Stomach (tissue), 9 donors: ENCODE measurements around the gene STRN4. TPM values are rescaled to one million over a fixed set of nuclear protein-coding genes. Genes with fewer than 3 reads are reported as not detected.

Experiments
- DNase-seq, 2 donors: peaks; one replicate each; pipeline versions ENCODE4 v3.0.0 to v3.0.0-alpha.2; 2013 to 2019
- H3K27ac ChIP-seq, 5 donors: fragments of 200-600 bp in 4 of 5; sonication (generic) in 4 of 5; one replicate each; pipeline ENCODE4 v1.5.1; 2013 to 2019; ENCODE audit warnings: mild to moderate bottlenecking in 1 of 5, moderate library complexity in 1 of 5
- H3K27me3 ChIP-seq, 3 donors: fragments of 200-600 bp; sonication (generic); one replicate each; pipeline ENCODE4 v1.5.1; 2017 to 2019; ENCODE audit warnings: mixed run types in 1 of 3
- H3K36me3 ChIP-seq, 4 donors: fragments of 200-600 bp; sonication (generic); 1 replicate in 3 of 4; 2 replicates in 1 of 4; pipeline ENCODE4 v1.5.1; 2016 to 2019
- H3K4me1 ChIP-seq, 4 donors: fragments of 200-600 bp; sonication (generic); one replicate each; pipeline ENCODE4 v1.5.1; 2016 to 2019
- H3K4me3 ChIP-seq, 4 donors: fragments of 200-600 bp; sonication (generic) in 3 of 4; one replicate each; pipeline ENCODE4 v1.5.1; 2016 to 2019; ENCODE audit warnings: mild to moderate bottlenecking in 1 of 4
- H3K9me3 ChIP-seq, 4 donors: fragments of 200-600 bp; sonication (generic); one replicate each; pipeline ENCODE4 v1.5.1; 2016 to 2019
- EP300 ChIP-seq: sonication (generic); formaldehyde crosslinking; IDR thresholded peaks from one replicate; pipeline ENCODE4 v1.6.1; 2017; ENCODE audit warnings: antibody characterized with exemption
- POLR2A ChIP-seq, 4 donors: fragments of 450-650 bp; IDR thresholded peaks; one replicate each; pipeline ENCODE4 v1.6.1; 2016; ENCODE audit warnings: antibody characterized with exemption in 4 of 4, control low read depth in 2 of 4, mild to moderate bottlenecking in 1 of 4, moderate library complexity in 1 of 4
- POLR2AphosphoS5 ChIP-seq, 3 donors: sonication (generic); formaldehyde crosslinking; IDR thresholded peaks; one replicate each; pipeline ENCODE4 v1.6.1; 2016; ENCODE audit warnings: antibody characterized with exemption in 3 of 3
- WGBS, 5 donors: extraction: QIAGEN DNeasy Blood & Tissue Kit in 3 of 5; methylation state at CpG; one replicate each; pipeline versions ENCODE4 v1.1.5 to v1.1.7; 2013 to 2018; 5-methylcytosine and 5-hydroxymethylcytosine counted together
- intact Hi-C: fragments of 100-400 bp; cut with DNase I; formaldehyde crosslinking; loops from one replicate; pipeline ENCODE4 v1.15.1; 2023; ENCODE audit warnings: low total_unique reads
- polyA plus RNA-seq, 3 donors: library from polyadenylated mRNA; stranded (reverse); fragments of 200-250 nt; gene quantifications; one replicate each; pipeline ENCODE4 v1.2.3, GENCODE V29; 2013
- total RNA-seq, 5 donors: library from RNA; depleted of rRNA; stranded (reverse); fragments of >200 nt; gene quantifications; one replicate each; pipeline versions ENCODE4 v1.1.0 to v1.2.3, GENCODE V29; 2014 to 2016
- TF ChIP-seq, protein P1 (sequence below), 7 experiments: fragments of 450-650 bp in 4 of 7; fragments of 200-600 bp in 3 of 7; sonication (generic) in 3 of 7; IDR thresholded peaks; one replicate each; pipeline ENCODE4 v1.5.1; 2016 to 2019; ENCODE audit warnings: antibody characterized with exemption in 7 of 7, control low read depth in 2 of 7, mild to moderate bottlenecking in 1 of 7
- donor health status: healthy with polysubstance abuse.
- donor health status: Bipolar disorder and iron deficiency.
- donor health status: healthy.

STRN4 gene
- total and polyA plus RNA-seq, 8 donors = 37.1 to 373 (median 62.1) TPM

DNA sequence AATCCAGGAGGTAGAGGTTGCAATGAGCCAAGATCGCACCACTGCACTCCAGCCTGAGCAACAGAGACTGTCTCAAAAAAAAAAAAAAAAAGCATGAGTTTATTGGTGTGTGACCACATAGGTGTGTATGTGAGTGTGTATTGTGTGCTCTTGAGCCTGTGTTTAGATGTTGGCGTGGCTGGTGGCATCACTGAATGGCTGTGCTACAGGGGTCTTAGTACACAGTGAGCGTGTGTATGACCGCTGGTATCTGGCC, 39.7 kb upstream of the STRN4 start:
- no peak for DNase-seq
- TF ChIP-seq POLR2A (IDR thresholded peaks at IDR 0.05) = no peak
- Histone ChIP-seq H3K27ac (peak overlapping the region; percentile 86 to 92 (median 89)), H3K4me3 (peak overlapping the region; percentile 63 to 83 (median 78)), H3K4me1 (peaks cover 23 to 66% (median 55%) of the 10 kb centered on the region in 4 donors), H3K9me3 (no peaks in the 10 kb centered on the region), H3K27me3 (no peaks in the 10 kb centered on the region), H3K36me3 (peaks cover 19 to 32% (median 29%) of the 10 kb centered on the region in 4 donors)
- WGBS, 5 donors = 20 to 50% (median 45%) methylated on average over 4 of the region's 4 CpGs
- intact Hi-C loops = no loop called here

DNA sequence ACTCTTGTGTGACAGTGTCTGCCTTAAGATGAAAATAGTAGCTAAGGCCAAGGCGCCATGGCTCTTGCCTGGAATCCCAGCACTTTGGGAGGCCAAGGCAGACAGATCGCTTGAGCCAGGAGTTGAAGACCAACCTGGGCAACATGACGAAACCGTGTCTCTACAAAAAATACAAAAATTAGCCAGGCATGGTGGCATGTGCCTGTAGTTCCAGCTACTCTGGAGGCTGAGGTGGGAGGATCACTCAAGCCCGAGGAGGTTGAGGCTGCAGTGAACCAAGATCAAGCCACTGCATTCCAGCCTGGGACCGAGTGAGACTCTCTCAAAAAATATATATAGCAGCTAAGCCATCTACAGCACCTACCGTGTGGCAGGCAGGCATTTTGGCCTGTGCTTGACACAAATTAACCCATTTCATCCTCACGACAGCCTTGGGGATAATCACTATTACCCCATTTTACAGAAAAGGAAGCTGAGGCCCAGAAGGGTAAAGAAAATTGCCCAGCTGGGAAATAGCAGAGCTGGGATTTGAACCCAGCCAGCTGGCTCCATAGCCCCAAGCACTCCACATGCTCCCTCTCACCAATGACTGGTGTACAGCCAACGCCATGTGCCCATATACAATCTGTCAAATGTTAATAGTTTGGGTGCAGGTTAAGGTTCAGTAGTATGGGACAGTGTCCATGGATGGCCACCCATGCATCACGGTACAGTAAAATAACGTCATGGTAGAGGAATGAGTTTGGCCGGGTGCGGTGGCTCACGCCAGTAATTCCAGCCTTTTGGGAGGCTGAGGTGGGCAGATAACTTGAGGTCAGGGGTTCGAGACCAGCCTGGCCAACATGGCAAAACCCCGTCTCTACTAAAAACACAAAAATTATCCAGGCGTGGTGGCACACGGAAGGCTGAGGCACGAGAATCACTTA, 39.1 kb upstream of the STRN4 start:
- Histone ChIP-seq H3K36me3 (peaks cover 25 to 38% (median 35%) of the 10 kb centered on the region in 4 donors), H3K27me3 (no peaks in the 10 kb centered on the region), H3K27ac (peak overlapping the region; percentile 86 to 92 (median 89)), H3K4me1 (peaks cover 23 to 66% (median 55%) of the 10 kb centered on the region in 4 donors), H3K9me3 (no peaks in the 10 kb centered on the region), H3K4me3 (peak overlapping the region; percentile 63 to 83 (median 78))
- no peak for DNase-seq
- intact Hi-C loops = no loop called here
- 45 to 61% (median 52%) methylated on average over 19 of the region's 19 CpGs for WGBS, 5 donors
- TF ChIP-seq POLR2A (IDR thresholded peaks at IDR 0.05) (no peak), POLR2AphosphoS5 (IDR thresholded peaks at IDR 0.05) (no peak), EP300 (no peak)
- TF ChIP-seq, protein P1, sequence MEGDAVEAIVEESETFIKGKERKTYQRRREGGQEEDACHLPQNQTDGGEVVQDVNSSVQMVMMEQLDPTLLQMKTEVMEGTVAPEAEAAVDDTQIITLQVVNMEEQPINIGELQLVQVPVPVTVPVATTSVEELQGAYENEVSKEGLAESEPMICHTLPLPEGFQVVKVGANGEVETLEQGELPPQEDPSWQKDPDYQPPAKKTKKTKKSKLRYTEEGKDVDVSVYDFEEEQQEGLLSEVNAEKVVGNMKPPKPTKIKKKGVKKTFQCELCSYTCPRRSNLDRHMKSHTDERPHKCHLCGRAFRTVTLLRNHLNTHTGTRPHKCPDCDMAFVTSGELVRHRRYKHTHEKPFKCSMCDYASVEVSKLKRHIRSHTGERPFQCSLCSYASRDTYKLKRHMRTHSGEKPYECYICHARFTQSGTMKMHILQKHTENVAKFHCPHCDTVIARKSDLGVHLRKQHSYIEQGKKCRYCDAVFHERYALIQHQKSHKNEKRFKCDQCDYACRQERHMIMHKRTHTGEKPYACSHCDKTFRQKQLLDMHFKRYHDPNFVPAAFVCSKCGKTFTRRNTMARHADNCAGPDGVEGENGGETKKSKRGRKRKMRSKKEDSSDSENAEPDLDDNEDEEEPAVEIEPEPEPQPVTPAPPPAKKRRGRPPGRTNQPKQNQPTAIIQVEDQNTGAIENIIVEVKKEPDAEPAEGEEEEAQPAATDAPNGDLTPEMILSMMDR (IDR thresholded peaks at IDR 0.05) = no peak

DNA sequence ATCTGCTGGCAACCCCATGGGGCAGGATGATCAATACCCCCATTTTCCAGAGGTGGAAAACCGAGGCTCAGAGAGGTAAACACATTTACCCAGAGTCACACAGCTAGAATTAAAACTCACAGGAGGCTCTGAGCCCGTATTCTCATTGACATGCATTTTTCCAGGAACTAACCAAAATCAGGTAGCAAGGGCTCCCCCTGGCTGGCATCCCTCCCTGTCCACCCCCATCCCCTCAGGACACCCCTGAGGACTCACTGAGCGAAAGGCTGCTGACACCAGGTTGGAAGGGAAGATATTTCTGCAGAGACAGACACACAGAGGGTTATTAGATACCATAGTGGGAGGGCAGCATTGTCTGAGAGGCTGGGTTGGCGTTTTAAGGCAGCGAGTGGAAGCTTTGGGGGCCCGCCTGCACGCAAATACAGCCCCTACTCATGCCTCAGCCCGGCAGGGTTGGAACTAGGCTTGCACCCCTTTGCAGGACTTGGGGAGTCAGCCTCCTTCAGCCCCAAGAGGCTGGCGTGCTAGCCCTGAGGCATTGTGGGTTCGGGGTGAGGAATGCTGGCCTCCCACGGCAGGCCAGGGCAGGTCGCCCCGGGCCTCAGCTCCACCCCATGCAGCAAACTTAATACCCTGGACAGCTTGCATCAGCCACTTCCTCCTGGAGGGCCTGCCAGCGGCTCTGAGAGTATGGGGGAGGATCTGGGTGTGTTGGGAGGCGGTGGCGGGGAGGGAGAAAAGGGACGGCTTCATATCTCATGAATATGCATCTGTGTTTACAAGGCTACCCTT, 38.2 kb upstream of the STRN4 start:
- peak; percentile 84 to 85 for DNase-seq
- H3K27ac ChIP-seq = peak overlapping the region; percentile 86 to 92 (median 89)
- 15 to 30% (median 21%) methylated on average over 10 to 17 of the region's 17 CpGs for WGBS, 5 donors
- no peaks in the 10 kb centered on the region for H3K9me3 ChIP-seq
- peaks cover 27 to 46% (median 44%) of the 10 kb centered on the region in 4 donors for H3K36me3 ChIP-seq
- no peak for TF ChIP-seq EP300
- peak; percentile 10 to 66 (median 56) for TF ChIP-seq POLR2AphosphoS5 (IDR thresholded peaks at IDR 0.05)
- TF ChIP-seq, protein P1 (IDR thresholded peaks at IDR 0.05) = no peak
- no peak for TF ChIP-seq POLR2A (IDR thresholded peaks at IDR 0.05)
- H3K4me1 ChIP-seq = peaks cover 23 to 66% (median 55%) of the 10 kb centered on the region in 4 donors
- no peaks in the 10 kb centered on the region for H3K27me3 ChIP-seq
- intact Hi-C loops = no loop called here
- peak overlapping the region; percentile 63 to 83 (median 78) for H3K4me3 ChIP-seq

DNA sequence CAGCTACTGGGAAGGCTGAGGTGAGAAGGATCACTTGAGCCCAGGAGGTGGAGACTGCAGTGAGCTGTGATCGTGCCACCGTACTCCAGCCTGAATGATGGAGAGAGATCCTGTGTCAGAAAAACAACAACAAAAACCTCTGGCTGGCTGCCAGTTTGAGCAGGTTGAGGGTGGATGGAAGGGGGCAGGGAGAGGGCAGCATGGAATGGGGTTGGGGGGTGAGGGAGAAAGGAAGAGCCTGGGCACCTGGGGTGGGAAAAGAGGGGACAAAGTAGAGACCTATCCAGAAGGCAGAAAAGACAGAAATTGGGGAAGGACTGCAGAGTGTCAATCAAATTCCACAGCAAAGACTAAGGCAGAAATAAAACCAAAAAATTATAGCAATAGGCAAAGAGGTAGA, 37.4 kb upstream of the STRN4 start:
- TF ChIP-seq POLR2A (IDR thresholded peaks at IDR 0.05) = no peak
- TF ChIP-seq POLR2AphosphoS5 (IDR thresholded peaks at IDR 0.05) = no peak
- TF ChIP-seq, protein P1 (IDR thresholded peaks at IDR 0.05) = no peak
- TF ChIP-seq EP300 = no peak
- H3K36me3 ChIP-seq = peaks cover 32 to 54% (median 52%) of the 10 kb centered on the region in 4 donors
- intact Hi-C loops = no loop called here

More for the DNA sequence above, 37.4 kb upstream of the STRN4 start:
- WGBS, 5 donors = 59 to 85% (median 68%) methylated on average over 2 of the region's 2 CpGs
- H3K4me3 ChIP-seq = peak overlapping the region in 2 of 4 donors; percentile 82 to 83
- no peak for DNase-seq
- H3K27me3 ChIP-seq = no peaks in the 10 kb centered on the region
- peak overlapping the region in 3 of 5 donors; percentile 87 to 92 (median 90) for H3K27ac ChIP-seq
- no peaks in the 10 kb centered on the region for H3K9me3 ChIP-seq
- peaks cover 20 to 62% (median 51%) of the 10 kb centered on the region in 4 donors for H3K4me1 ChIP-seq
